ENCODE data around the gene SFXN1. TPM values are rescaled to one million over a fixed set of nuclear protein-coding genes. Genes with fewer than 3 reads are reported as not detected.

The SFXN1 gene
- total RNA-seq, 1 donor from 2014 or later: 83.7 TPM

DNA sequence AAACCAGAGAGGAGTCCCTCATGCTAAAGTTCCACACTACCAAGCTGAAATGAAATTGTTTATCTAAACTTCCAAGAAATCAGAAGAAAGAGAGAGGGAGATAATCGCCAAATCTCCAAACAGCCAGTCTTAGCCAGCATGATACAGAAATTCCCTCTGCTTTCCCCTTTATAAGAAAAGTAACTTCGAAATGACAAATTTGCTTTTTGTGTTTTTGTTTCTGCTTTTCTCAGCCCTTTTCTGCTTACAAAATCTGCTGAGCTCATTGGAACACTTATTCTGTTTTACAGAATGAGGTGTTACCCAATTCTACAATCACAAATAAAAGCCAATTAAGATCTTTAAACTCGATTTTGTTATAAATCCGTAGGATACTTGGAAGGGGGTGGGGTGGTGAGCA lies 72.9 kb downstream of the SFXN1 start:
- H3K27ac Mint-ChIP-seq: no peak overlapping the region
- DNase-seq (ENCODE audit: low spot score, unreplicated experiment): no peak
- peaks cover 40% of the 10 kb centered on the region for H3K27me3 Mint-ChIP-seq
- H3K4me1 Mint-ChIP-seq (ENCODE audit: low read depth): no peaks in the 10 kb centered on the region
- H3K9me3 Mint-ChIP-seq (ENCODE audit: low read depth): peaks cover 7% of the 10 kb centered on the region
- no peak for TF ChIP-seq CTCF (IDR thresholded peaks at IDR 0.05; ENCODE audit: unreplicated experiment)
- H3K36me3 Mint-ChIP-seq (ENCODE audit: insufficient read depth): no peaks in the 10 kb centered on the region
- H3K4me3 Mint-ChIP-seq (ENCODE audit: low read depth): no peak overlapping the region

GRCh38 chr5:175554296-175554695 lies 75.9 kb downstream of the SFXN1 start:
- Mint-ChIP-seq H3K4me1 (ENCODE audit: low read depth) (peaks cover 6% of the 10 kb centered on the region), H3K4me3 (ENCODE audit: low read depth) (no peak overlapping the region), H3K27ac (no peak overlapping the region), H3K36me3 (ENCODE audit: insufficient read depth) (no peaks in the 10 kb centered on the region), H3K27me3 (peaks cover 18% of the 10 kb centered on the region), H3K9me3 (ENCODE audit: low read depth) (peaks cover 7% of the 10 kb centered on the region)
- no peak for DNase-seq (ENCODE audit: low spot score, unreplicated experiment)
- TF ChIP-seq CTCF (IDR thresholded peaks at IDR 0.05; ENCODE audit: unreplicated experiment): no peak

DNA sequence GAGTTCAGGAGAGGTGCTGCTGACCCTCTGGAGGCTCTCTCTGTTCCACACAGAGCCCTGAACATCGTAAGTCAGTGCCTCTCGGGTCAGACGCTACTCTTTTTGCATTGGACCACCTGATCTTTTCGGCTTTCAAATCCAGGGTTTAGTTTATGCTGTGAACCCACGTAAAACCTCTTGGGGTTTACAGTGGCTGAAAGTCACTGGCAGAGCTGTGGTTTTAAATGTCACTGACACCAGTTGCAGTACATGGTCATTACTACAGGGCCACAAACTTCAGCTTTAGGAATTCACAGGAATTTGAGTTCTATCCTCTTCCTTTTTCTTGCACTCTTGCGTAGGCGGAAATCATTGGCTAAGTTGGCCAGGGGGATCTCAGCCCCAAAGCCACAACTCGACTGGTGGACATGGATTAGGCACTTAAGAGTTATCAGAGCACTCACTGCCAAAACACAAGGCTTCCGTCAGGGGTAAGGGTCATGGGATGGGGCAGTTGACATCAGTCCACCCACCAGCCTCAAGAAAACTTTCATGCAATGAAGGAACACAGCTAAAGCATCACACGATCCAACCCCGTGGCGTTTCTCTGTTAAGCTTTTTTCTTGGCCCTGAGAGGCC lies 76.9 kb downstream of the SFXN1 start:
- DNase-seq (ENCODE audit: low spot score, unreplicated experiment): no peak
- Mint-ChIP-seq H3K9me3 (ENCODE audit: low read depth) (peaks cover 7% of the 10 kb centered on the region), H3K4me1 (ENCODE audit: low read depth) (peaks cover 9% of the 10 kb centered on the region), H3K36me3 (ENCODE audit: insufficient read depth) (no peaks in the 10 kb centered on the region), H3K4me3 (ENCODE audit: low read depth) (no peak overlapping the region), H3K27ac (no peak overlapping the region), H3K27me3 (peaks cover 14% of the 10 kb centered on the region)
- no peak for TF ChIP-seq CTCF (IDR thresholded peaks at IDR 0.05; ENCODE audit: unreplicated experiment)

- Mint-ChIP-seq H3K9me3 (ENCODE audit: low read depth) (peaks cover 7% of the 10 kb centered on the region), H3K27ac (no peak overlapping the region), H3K4me3 (ENCODE audit: low read depth) (no peak overlapping the region), H3K27me3 (peaks cover 7% of the 10 kb centered on the region), H3K36me3 (ENCODE audit: insufficient read depth) (no peaks in the 10 kb centered on the region), H3K4me1 (ENCODE audit: low read depth) (peaks cover 9% of the 10 kb centered on the region)
- TF ChIP-seq CTCF (IDR thresholded peaks at IDR 0.05; ENCODE audit: unreplicated experiment): no peak
- no peak for DNase-seq (ENCODE audit: low spot score, unreplicated experiment)
These were observed 78.4 kb downstream of the SFXN1 start for GRCh38 chr5:175556794-175557193.

- Mint-ChIP-seq H3K36me3 (ENCODE audit: insufficient read depth) (no peaks in the 10 kb centered on the region), H3K27me3 (peaks cover 8% of the 10 kb centered on the region), H3K9me3 (ENCODE audit: low read depth) (peaks cover 7% of the 10 kb centered on the region), H3K4me1 (ENCODE audit: low read depth) (peaks cover 9% of the 10 kb centered on the region), H3K27ac (no peak overlapping the region), H3K4me3 (ENCODE audit: low read depth) (no peak overlapping the region)
- no peak for DNase-seq (ENCODE audit: low spot score, unreplicated experiment)
- TF ChIP-seq CTCF (IDR thresholded peaks at IDR 0.05; ENCODE audit: unreplicated experiment): no peak
These were observed 79.4 kb downstream of the SFXN1 start for GRCh38 chr5:175557778-175558177.

Data from progenitor cell of endocrine pancreas (in vitro differentiated cells).